Stimulated activated naive CD4-positive, alpha-beta T cell (primary cell): ENCODE measurements around the gene IDH3A.

Experiments used
- DNase-seq, 6 experiments: peaks; one replicate each; lab custom pipeline; 2025; lab: John Stamatoyannopoulos, UW

The IDH3A gene

DNA sequence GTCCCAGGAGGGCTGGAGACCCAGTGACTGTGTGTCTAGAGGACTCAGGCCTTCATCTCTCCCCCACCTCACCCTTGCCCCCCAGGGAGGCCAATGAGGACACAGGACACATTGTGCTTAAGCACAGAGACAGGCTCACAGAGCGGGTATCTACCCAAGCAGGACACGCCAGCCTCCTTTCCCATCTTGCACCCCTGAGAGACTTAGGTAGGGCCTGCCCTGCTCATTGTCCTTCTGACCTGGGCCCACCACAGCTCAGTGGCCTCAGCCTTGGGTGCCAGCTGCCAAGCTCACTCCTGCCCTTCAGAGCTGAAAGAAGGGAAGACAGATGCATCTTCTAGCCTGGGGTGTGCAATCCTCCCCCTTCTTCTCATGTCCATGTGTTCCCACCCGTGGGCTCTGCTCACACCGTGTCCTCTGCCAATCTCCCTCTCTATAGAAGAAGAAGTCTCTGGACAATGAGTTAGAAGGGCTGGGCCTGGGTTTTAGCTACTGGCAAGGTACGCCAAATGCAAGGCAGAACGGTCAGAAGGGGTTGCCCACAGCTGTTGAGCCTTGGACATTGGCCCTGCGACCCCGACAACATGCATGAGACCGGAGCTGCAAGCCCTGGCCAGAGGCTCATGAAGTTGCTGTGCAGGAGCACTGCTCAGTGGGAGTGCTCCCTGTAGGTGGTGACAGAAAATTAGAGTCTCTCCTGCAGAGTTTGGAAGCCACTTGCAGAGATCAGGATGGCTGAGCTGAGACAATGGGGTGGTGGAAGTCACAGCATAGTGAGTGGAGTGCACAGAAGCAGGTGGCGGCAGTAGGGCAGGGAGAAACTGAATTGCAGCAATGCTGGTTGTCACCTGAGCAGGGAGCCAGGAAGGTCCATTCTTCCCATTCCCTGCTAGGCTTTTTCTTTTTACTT is 52.4 kb downstream of the IDH3A start:
- no peak for DNase-seq

DNA sequence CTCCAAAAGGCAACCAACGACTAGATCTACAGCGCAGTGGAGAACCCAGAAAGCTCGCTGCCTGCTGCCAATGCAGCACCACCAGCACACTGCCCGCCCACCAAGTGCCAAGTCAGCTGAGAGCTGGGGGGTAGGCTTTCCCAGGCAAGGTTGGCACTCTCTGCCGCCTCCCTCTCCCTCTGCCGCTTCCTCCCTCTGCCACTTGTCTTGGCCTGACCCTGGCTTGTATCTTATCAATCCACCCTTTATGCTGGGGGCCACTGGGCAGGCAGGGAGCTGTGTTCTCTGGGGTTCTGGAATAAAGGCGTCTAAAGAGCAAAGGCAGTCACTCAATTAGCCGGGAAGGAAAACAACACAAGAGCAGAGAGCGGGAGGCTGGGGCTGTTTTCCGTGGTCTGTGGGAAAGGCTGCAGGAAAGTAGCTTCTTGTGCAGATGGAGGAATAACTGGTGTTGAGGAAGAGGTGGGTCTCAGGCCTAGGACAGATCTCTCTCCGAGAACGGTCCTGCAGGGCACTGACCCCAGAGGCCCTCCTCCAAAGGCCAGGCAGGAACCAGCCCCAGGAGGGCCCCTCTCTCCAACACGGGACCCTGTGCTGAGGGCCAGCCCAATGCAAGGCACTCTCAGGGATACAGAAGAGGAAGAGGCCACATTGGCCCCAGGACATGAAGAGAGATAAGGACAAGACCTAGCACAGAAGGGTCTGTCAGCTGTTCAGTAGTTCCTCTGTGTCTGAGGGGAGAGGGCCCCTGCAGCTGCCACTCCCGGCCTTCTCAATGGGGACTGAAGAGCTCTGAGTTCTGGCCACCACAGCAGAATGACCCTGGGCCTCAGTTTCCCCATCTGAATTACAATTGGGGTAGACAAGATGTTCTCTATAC is 54.4 kb downstream of the IDH3A start:
- DNase-seq, result no peak

DNA sequence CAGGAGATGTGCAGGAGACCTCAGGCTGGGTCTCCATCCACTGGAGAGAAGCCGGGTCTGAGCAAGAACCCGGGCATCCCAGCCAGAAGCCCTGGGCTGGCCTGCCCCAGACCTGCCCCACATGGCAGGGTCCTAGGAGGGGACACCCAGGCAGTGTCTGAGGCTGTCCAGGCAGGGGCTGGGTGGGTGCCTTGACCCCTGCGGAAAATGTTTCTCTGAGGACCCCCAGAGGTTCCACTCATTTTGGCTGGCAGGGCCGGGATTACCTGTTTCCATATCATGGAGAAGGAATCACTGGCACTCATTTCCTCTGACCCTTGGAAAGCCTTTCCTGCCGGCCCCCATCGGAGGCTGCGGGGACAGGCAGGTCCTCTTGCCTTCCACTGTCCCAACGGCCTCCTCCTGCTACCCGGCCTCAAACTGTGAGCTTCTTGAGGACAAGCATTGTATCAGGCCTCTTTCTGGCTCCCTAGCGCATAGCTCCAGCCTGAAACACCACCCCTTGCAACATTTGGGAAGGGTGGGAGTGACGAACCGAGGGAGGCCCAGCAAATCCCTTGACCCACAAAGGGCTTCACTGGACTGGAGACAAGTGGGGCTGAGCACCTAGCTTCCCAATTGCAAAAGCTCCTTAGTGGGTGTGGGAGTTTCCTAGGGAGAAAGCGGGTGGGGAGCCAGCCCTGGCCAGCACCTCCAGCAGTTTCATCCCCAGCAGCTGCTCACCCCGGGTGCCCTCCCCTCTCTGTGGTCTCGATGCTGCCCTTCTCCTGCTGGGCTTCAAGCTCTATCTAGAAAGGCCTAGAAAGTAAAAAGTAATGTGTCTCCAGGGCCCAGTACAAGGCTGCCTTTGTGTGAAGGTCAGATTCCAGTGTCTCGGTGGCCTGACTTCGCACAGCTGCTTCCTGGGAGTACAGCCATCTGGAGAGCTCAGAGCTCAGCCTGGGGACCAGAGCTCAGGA is 55.5 kb downstream of the IDH3A start:
- no peak for DNase-seq

DNA sequence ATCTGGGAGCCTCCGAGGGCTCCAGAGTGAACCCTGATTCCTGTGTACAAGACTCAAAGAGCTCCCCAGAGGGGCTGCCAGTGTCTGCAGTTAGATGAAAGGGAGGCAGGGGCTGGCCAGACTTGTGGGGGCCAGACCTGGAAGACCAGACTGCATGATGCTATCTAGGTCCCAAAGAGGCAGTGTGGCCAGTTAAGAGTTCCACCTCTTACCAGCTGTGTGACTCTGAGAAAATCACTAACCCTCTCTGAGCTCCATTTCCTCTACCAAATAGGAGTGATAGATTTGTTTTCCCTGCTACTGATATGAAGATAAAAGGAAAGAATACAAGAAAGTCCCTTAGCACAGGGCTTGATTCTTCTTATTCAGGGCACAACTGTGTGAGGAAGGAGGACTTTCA is 56.2 kb downstream of the IDH3A start:
- DNase-seq, result no peak

DNA sequence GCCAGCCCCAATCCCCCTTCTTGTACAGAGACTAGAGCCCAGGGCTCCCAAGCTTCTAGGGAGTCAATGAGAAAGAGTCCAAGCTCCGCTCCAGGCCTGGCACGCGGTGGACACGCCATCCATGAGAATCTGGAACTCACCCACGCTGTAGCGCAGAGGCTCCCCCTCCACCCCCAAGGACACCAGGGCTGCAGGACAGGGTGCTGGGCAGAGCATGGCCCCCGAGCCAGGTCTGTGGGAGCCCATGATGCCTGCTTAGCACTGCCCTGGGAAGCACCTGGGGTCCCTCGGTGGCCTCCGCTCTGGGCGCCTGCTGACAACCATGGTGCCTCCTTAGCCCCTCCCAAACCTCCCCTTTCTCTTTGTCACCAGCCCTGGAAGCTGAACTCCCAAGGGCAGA is 56.7 kb downstream of the IDH3A start:
- DNase-seq, result no peak

DNA sequence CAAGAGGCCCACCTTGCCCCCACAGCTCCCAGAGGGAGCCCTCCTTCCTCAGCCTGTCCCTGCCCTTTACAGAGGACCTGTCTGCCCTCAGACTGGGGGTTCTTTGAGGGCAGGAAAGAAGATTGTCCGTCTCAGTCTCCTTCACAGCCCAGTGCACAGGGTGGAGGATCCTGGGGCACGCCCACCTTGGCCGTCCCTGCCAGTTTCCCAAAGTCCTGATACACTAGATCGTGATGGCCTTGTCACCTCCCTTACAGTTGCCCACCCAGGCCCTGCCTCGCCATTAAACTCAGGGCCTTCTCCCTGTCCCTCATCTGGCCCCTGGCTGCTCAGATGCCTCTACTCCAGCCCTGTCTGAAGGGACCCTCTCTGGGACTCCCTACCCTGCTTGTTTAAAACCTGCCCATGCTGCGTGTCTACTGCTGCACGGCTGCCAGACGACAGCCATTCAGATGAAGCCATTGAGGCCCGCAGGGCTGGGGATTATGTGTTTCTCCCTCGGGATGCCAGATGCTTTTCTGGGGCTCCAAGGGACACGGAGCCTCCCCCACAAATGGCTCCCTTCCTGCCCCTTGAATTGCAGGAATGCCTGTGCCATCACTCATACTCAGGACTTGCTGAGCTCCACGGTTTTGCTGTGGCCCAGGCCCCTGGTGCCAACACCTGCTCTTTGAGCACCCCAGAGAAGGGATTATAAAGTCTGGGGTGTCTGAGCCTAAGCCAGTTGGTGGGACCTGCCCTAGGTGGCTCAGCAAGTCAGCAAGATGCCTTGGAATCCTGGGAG is 57.4 kb downstream of the IDH3A start:
- DNase-seq, result no peak

DNA sequence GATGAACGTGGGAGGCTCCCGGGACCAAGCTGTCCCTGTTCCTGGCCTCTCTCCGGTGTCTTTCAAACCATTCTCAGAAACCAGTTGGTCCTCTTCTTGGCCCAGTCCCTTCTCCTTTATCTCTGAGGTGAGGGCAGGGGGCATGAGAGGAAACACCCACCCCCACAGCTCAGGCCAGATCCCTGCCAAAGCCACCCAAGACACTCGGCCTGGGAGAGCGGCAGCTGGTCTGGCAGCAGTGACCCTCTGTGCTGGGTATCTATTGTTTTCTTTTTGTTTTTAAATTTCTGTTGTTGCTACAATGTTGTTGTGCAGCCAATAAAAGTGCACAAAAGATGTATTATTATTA is 57.9 kb downstream of the IDH3A start:
- no peak for DNase-seq

DNA sequence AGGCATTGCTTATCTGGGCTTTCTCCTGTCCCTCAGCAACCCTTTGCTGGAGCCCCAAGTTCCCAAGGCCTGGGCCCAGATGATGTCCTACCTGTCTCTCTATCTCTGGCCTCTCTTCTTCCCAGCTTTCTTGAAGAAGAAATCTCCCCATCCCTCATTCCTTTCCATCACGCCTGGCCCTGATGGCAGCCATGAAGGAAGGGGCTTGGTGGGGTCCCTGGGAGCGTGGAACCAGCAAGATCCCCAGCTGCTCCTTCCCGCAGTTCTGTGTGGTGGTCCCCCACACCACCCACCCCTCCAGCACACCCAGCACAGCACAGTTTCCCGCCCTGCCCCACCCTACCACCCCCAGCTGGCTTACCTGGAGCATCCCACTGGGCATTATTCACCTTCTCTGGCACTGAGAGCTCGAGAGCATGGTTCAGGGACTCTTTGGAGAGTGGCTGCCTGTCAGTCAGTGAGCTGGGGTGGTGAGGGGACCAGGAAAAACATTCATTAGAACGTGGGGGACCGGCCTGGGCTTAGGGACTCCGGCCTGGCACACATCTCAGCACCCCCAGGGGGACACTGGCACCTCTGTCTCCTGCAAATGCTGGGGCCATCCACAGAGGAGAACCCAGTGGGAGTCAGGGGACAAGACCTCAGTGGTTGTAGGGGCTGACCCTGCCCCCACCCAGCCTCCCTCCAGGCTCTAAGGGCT is 58.6 kb downstream of the IDH3A start:
- DNase-seq, result no peak

DNA sequence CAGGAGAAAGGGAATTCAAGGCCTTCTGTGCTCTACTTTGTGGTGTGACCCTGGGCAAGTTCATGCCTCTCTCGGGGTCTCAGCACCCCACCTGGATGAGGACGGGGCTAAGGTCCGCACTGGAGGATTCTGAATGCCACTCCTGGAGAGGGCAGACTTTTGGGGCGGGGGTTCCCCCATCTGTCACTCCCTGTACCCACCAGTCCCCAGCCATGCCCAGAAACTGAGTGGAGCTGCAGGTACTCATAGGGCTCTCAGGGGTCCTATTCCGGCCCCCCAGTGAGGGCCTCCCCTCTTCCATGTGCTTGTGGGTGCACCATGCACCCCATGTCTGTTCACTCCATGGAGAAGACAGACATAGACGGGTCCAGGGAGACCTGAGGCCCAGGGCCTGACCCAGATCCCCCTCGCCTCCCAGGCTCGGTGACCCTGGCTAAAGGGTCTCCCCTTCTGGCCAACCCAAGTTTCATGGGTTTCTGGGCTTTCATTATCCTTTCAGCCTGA is 59.2 kb downstream of the IDH3A start:
- DNase-seq, result no peak

DNA sequence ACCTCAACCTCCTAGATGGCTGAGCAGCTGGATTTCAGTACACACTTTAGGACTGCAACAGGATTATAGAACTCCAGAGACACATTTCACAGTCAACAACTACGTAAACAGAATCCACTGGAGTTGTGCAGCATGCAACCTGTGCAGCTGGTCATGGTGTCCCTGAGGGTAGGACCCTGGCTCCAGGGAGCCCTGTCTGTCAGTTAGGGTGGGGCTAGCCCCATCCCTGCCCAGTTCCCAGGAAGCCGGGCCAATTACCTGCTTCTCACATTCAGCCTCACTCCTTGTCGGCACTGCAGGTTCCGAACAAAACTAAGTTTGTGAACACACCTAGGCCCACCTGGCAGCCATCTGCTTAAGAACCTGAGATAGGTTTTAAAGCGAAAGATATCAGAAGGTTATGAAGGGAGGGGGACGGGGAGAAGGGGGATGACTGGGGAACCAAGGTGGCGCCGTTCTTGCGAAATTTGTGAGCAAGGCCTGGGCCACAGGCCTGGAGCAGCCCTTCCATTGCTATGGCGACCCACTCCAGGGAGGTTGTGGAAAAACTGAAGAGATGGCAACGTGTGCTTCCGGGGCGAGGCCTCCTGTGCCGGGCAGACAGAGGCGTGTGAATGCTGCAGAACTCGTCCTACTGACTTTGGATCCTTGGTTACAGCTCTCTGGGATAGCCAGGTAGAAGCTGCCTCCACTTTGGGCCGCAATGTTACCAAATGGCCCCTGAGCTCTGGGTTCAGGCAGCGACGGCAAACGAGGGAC is 59.9 kb downstream of the IDH3A start:
- no peak for DNase-seq

DNA sequence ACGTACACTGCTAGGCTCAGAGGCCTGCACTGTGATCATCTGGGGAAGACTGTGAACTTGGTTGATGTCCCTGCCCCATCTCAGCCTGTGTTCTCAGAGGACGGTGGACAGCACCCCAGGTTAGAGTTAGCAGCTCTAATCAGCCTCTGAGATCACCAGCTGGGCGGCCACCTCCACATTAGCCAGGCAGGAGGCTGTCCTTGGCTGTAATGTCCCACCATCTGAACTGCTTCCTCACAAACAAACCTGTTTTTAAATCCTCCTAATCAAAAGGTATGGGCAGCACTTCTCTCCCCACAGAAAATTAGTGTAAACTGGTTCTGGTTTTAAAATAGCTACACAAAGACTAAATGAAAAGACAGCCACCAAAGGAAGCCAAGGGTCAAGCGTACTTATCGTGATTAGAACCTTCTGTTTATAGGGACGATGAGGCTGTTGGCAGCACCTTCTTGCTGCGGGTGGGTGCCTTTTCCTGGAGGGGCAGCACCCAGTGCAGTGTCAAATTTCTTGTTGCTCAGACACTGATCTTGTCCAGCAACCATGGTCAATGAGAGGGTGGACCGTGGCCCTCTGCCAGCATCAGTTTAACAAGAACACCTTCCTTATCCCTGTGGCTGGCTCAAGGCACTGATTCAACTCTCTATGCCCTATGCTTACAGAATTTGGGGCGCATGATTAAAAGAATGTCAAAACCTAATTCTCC is 60.6 kb downstream of the IDH3A start:
- DNase-seq, result no peak

DNA sequence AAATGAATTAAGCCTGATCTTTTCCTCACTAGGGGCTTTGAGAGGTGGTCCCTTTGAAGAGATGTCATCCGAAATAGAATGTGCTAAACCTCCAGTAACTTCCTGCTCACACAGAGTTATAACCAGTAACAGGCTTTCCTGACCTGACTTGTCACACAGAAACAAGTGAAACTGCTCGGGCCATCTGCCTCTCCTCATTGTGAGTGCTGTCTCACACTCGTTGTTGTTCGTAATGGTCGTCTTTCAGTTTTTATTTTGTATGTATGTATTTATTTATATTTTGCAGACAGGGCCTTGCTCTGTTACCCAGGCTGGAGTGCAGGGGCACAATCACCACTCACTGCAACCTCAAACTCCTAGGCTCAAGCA is 61.2 kb downstream of the IDH3A start:
- no peak for DNase-seq

DNA sequence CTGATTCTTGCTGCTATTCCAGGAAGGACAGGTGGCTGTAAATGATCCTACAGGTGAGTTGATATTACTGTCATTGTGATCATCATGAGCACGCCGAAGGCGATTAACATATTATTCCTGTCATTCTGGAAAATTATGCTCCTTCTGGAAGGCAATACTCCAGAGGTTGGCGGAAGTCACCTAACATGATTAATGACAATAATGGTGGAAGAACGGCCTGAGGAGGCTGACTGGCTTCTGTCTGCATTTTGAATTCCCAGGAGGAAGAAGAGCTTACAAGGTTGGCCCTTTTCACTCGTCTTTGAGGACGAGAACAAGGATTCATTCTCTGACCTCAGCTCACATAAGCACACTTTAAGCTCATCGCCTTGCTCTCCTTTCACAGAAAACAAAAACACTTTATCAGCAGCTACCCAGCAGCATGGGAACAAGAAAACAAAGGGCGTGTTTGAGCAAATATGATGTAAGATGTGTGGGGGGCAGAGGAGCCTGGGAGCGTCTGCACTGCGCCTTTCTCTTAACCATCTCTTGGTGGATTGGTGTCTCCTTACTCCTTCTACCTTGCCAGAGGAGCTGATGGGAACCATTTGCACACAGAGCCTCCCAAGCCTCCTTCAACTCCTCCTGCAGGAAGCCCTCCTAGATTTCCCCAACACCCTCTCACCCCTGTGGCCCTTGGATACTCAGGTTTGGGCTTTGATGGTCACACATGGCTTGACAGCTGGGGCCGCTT is 62.2 kb downstream of the IDH3A start:
- DNase-seq, result no peak

DNA sequence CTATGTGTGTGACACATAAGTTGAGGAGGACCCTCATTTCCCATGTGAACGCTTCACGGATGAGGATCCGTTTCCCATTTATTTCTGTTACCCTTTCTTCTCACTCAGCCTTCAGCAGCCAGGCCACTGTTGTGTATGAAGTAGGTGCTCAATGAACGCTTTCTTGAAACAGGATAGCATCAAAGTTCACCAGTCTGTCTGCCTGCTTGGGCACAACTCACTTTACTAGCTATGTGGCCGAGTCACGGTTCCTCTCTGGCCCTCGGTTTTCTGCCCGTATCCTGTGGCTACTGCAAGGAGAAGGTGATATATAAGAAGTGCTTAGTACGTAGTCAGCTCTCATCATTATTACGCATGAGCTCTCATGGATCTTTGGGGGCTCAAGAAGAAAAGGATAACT is 62.8 kb downstream of the IDH3A start:
- no peak for DNase-seq

DNA sequence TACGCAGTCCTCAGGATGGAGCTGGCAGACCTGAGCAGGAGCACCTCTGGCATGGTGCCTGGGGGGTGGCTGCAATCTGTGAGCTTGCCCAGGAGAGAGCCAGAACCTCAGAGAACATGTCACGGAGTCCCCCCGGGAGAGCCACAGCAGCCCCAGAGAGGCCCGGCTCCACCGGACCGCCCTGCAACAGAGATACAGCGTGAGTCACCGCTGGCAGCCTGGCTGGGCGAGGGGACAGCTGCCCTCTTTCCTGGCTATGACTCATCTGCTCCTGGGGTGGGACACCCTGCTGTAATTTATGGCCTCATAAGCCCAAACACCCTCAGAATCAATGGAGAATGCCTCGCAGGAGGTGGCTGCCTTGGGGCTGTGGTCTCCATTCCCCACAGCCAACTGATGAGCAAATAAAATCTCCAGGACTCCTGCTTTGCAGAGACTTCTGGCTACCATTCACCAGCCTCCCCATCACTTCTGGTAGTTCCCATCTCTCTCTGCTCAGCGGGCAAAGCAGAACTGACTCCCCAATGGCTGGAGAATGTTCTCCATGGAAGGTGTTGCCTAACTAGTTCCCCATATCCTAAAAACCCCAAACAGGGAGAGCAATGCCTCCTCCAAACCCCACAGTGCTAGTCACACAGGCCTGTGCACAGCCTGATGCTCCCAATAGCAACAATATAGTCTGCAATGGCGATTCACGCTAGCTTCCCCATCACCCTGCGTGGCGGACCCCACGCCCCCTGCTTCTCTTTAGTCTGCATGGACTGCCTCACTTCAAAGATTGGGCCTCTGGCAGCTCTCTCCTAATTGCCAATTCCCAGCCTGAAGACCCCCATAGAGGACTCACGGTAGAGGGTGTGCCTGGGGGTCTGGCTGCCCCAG is 63.6 kb downstream of the IDH3A start:
- DNase-seq, result no peak

DNA sequence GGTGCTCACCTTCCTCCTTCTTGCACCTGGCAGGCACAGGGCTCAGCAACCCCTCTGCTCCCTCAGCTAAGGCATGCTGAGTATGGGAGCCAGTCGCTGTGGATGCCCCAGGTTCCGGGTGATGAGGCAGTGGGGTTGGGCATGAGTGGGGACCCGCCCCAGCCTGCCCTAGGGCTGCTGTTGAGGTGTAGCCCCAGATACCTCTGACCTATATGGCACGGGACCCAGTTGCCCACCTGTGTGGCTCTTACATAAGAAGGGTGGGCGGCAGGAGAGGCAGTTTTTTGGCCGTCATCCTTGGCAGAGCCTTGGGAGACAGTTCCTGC is 64.2 kb downstream of the IDH3A start:
- DNase-seq, result no peak

DNA sequence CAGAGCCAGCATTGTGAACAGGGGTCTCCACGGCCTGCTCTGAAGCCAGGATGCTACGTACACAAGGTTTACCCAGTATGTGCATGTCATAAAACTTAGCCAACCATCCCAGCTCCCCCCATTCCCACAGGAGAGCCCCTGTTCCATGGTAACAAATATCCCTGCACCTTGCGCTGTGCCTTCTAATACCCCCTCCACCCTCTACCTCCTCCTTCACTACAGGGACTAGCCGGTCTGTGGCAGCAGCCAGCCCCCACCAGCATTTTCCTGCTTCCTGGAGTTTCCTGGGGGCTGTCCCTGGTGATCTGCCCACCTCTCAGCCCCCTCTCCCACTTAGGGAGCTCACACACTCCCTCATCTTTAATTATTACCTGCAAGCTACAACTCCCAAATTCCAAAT is 64.8 kb downstream of the IDH3A start:
- DNase-seq, result no peak
